Measurements from ENCODE around the gene MYBPC2. TPM values are rescaled to one million over a fixed set of nuclear protein-coding genes. Genes with fewer than 3 reads are reported as not detected.

The MYBPC2 gene
- total RNA-seq, 1 donor from 2014 or later = 0.12 TPM

- H3K9me3 ChIP-seq = no peaks in the 10 kb centered on the region
- no peaks in the 10 kb centered on the region for H3K4me1 ChIP-seq
- no peaks in the 10 kb centered on the region for H3K36me3 ChIP-seq
- ATAC-seq (no peak), DNase-seq (no peak)
- no peak overlapping the region for H3K4me3 ChIP-seq
- TF ChIP-seq CTCF (IDR thresholded peaks at IDR 0.05) = no peak
- H3K27me3 ChIP-seq = peaks cover 16% of the 10 kb centered on the region
- H3K27ac ChIP-seq = no peak overlapping the region
- intact Hi-C loops (cut with DNase I) = no loop called here
These were observed 23.3 kb downstream of the MYBPC2 start for GRCh38 chr19:50455992-50456391.

GRCh38 chr19:50457300-50457699 is 24.6 kb downstream of the MYBPC2 start:
- Histone ChIP-seq H3K4me1 (no peaks in the 10 kb centered on the region), H3K9me3 (no peaks in the 10 kb centered on the region), H3K36me3 (no peaks in the 10 kb centered on the region), H3K4me3 (no peak overlapping the region), H3K27me3 (peaks cover 15% of the 10 kb centered on the region), H3K27ac (no peak overlapping the region)
- ATAC-seq = no peak
- no peak for TF ChIP-seq CTCF (IDR thresholded peaks at IDR 0.05)
- DNase-seq = no peak
- intact Hi-C loops (cut with DNase I) = no loop called here

GRCh38 chr19:50458396-50459066 is 25.8 kb downstream of the MYBPC2 start:
- intact Hi-C loops (cut with DNase I) = no loop called here
- Histone ChIP-seq H3K27me3 (peaks cover 15% of the 10 kb centered on the region), H3K9me3 (no peaks in the 10 kb centered on the region), H3K27ac (no peak overlapping the region), H3K36me3 (no peaks in the 10 kb centered on the region), H3K4me3 (no peak overlapping the region), H3K4me1 (no peaks in the 10 kb centered on the region)
- ATAC-seq (no peak), DNase-seq (no peak)
- no peak for TF ChIP-seq CTCF (IDR thresholded peaks at IDR 0.05)

- Histone ChIP-seq H3K36me3 (no peaks in the 10 kb centered on the region), H3K9me3 (no peaks in the 10 kb centered on the region), H3K27me3 (peaks cover 15% of the 10 kb centered on the region), H3K4me3 (no peak overlapping the region), H3K4me1 (no peaks in the 10 kb centered on the region), H3K27ac (no peak overlapping the region)
- intact Hi-C loops (cut with DNase I) = no loop called here
- DNase-seq = no peak
- no peak for TF ChIP-seq CTCF (IDR thresholded peaks at IDR 0.05)
- ATAC-seq = no peak
These were observed 26.4 kb downstream of the MYBPC2 start for GRCh38 chr19:50459067-50459456.

GRCh38 chr19:50459638-50460037 is 26.9 kb downstream of the MYBPC2 start:
- no peak for TF ChIP-seq CTCF (IDR thresholded peaks at IDR 0.05)
- H3K27me3 ChIP-seq = peaks cover 15% of the 10 kb centered on the region
- no peak overlapping the region for H3K27ac ChIP-seq
- H3K4me1 ChIP-seq = no peaks in the 10 kb centered on the region
- no peak overlapping the region for H3K4me3 ChIP-seq
- no peaks in the 10 kb centered on the region for H3K9me3 ChIP-seq
- no peaks in the 10 kb centered on the region for H3K36me3 ChIP-seq
- DNase-seq (no peak), ATAC-seq (no peak)
- intact Hi-C loops (cut with DNase I) = no loop called here

Data from upper lobe of right lung (tissue), 1 donor.